HepG2 (cell line): ENCODE measurements around the gene CSNK1D. TPM values are rescaled to one million over a fixed set of nuclear protein-coding genes. Genes with fewer than 3 reads are reported as not detected.

Source experiments
- HMG20A ChIP-seq: IDR thresholded peaks from 2 replicates; pipeline ENCODE4 v1.6.1; 2016; ENCODE audit warnings: borderline replicate concordance
- MEIS2 ChIP-seq: sonication (generic); formaldehyde crosslinking; IDR thresholded peaks from 2 replicates; pipeline ENCODE4 v1.9.0; 2021; ENCODE audit warnings: mild to moderate bottlenecking, missing genetic modification reagents
- YEATS2 ChIP-seq: sonication (generic); formaldehyde crosslinking; IDR thresholded peaks from 2 replicates; pipeline ENCODE4 v1.4.0; 2020; ENCODE audit warnings: missing genetic modification reagents, borderline replicate concordance
- ZC3H4 ChIP-seq: sonication (generic); formaldehyde crosslinking; IDR thresholded peaks from 2 replicates; pipeline ENCODE4 v1.4.0; 2020; ENCODE audit warnings: missing genetic modification reagents, borderline replicate concordance
- ZNF549 ChIP-seq: sonication (generic); formaldehyde crosslinking; IDR thresholded peaks from 2 replicates; pipeline ENCODE4 v1.5.0; 2020; ENCODE audit warnings: missing genetic modification reagents
- ZNF775 ChIP-seq: sonication (generic); formaldehyde crosslinking; IDR thresholded peaks from 2 replicates; pipeline ENCODE4 v1.4.0; 2020; ENCODE audit warnings: missing genetic modification reagents, mild to moderate bottlenecking, moderate library complexity, borderline replicate concordance
- ZNF816 ChIP-seq: sonication (generic); formaldehyde crosslinking; IDR thresholded peaks from 2 replicates; pipeline ENCODE4 v1.8.0; 2022; ENCODE audit warnings: missing genetic modification reagents, mild to moderate bottlenecking, borderline replicate concordance
- polyA plus RNA-seq, 8 experiments: library from polyadenylated mRNA; depleted of rRNA in 3 of 8; stranded (reverse) in 7 of 8; unstranded in 1 of 8; fragments of >200 nt; fragmentation: Illumina TruSeq in 4 of 8; extraction: Trizol in 4 of 8; gene quantifications; 2 replicates each; pipeline versions ENCODE4 v1.2.1 to v1.2.3, GENCODE V29; 2011 to 2016; ENCODE audit warnings: low read depth in 4 of 8, missing spikeins in 1 of 8, mixed read lengths in 1 of 8; ENCODE audit not compliant: insufficient read depth in 1 of 8
- total RNA-seq, 5 experiments: library from RNA; depleted of rRNA; stranded (reverse); fragments of >200 nt; fragmentation: Illumina TruSeq; extraction: Trizol; gene quantifications; 2 replicates each; pipeline ENCODE4 v1.2.3, GENCODE V29; 2016; ENCODE audit warnings: low read depth in 1 of 5
- TF ChIP-seq, protein P1 (sequence below): sonication (generic); formaldehyde crosslinking; IDR thresholded peaks from 2 replicates; pipeline ENCODE4 v1.4.0; 2020; ENCODE audit warnings: mild to moderate bottlenecking, missing genetic modification reagents
- TF ChIP-seq, protein P2 (sequence below): sonication (generic); formaldehyde crosslinking; IDR thresholded peaks from 2 replicates; pipeline ENCODE4 v1.5.1; 2020; ENCODE audit warnings: mild to moderate bottlenecking, missing genetic modification reagents, borderline replicate concordance
- TF ChIP-seq, protein P3 (sequence below): sonication (generic); formaldehyde crosslinking; IDR thresholded peaks from 2 replicates; pipeline ENCODE4 v1.8.0; 2022; ENCODE audit warnings: missing genetic modification reagents, mild to moderate bottlenecking, moderate library complexity, borderline replicate concordance
- TF ChIP-seq, protein P4 (sequence below): sonication (generic); formaldehyde crosslinking; IDR thresholded peaks from 2 replicates; pipeline ENCODE4 v1.5.1; 2020; ENCODE audit warnings: mild to moderate bottlenecking, missing genetic modification reagents, moderate library complexity
- TF ChIP-seq, protein P5 (sequence below): IDR thresholded peaks from 2 replicates; pipeline ENCODE4 v1.6.1; 2016; ENCODE audit warnings: missing compliant biosample characterization, missing genetic modification reagents, borderline replicate concordance

Gene CSNK1D
- total and polyA plus RNA-seq, 2 of the 13 experiments (the other 11 are each of a cell fraction or from before 2014, with no cell fraction given), result 31.5 to 128 TPM

DNA sequence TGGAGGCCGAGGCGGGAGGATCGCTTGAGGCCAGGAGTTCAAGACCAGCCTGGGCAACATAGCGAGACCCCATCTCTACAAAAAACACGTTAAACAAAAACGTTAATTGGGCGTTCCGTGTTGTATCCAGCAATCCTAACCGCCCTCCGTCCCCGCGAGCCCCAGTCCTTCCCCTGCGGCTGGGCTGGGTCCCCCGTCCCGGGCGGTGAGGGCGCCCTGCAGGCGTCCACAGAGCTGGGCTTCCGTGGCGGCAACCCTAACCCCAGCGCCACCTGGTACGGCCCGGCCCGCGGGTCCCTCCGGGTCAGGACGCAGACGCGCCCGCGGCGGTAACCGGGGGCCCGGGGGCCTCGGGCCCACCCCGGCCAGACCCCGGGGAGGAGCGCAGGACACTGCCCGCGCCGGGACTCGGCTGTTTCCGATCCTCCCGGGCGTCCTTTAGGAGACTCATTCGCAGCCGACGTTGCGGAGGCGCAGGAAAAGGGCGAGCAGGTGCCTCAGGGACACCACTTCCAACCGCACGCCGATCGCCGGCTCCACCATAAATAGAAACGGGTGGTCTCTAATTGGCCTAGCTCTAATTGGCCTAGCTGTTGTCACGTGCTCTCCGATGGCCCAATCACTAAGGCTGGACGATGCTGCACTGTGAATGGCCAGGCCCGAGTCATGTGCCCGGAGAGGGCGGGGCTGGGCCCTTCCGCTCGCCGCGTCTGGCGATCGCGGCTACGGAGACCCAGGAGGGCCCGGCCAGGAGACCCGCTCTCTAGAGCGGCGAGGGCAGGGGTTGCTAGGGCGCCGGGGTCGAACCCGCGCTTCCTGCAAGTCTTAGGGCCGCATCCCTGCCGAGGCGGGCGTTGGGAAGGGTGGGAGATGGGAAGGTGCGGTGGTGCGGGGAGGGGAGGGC, 19.0 kb upstream of the CSNK1D start (continued):
- TF ChIP-seq, protein P1, sequence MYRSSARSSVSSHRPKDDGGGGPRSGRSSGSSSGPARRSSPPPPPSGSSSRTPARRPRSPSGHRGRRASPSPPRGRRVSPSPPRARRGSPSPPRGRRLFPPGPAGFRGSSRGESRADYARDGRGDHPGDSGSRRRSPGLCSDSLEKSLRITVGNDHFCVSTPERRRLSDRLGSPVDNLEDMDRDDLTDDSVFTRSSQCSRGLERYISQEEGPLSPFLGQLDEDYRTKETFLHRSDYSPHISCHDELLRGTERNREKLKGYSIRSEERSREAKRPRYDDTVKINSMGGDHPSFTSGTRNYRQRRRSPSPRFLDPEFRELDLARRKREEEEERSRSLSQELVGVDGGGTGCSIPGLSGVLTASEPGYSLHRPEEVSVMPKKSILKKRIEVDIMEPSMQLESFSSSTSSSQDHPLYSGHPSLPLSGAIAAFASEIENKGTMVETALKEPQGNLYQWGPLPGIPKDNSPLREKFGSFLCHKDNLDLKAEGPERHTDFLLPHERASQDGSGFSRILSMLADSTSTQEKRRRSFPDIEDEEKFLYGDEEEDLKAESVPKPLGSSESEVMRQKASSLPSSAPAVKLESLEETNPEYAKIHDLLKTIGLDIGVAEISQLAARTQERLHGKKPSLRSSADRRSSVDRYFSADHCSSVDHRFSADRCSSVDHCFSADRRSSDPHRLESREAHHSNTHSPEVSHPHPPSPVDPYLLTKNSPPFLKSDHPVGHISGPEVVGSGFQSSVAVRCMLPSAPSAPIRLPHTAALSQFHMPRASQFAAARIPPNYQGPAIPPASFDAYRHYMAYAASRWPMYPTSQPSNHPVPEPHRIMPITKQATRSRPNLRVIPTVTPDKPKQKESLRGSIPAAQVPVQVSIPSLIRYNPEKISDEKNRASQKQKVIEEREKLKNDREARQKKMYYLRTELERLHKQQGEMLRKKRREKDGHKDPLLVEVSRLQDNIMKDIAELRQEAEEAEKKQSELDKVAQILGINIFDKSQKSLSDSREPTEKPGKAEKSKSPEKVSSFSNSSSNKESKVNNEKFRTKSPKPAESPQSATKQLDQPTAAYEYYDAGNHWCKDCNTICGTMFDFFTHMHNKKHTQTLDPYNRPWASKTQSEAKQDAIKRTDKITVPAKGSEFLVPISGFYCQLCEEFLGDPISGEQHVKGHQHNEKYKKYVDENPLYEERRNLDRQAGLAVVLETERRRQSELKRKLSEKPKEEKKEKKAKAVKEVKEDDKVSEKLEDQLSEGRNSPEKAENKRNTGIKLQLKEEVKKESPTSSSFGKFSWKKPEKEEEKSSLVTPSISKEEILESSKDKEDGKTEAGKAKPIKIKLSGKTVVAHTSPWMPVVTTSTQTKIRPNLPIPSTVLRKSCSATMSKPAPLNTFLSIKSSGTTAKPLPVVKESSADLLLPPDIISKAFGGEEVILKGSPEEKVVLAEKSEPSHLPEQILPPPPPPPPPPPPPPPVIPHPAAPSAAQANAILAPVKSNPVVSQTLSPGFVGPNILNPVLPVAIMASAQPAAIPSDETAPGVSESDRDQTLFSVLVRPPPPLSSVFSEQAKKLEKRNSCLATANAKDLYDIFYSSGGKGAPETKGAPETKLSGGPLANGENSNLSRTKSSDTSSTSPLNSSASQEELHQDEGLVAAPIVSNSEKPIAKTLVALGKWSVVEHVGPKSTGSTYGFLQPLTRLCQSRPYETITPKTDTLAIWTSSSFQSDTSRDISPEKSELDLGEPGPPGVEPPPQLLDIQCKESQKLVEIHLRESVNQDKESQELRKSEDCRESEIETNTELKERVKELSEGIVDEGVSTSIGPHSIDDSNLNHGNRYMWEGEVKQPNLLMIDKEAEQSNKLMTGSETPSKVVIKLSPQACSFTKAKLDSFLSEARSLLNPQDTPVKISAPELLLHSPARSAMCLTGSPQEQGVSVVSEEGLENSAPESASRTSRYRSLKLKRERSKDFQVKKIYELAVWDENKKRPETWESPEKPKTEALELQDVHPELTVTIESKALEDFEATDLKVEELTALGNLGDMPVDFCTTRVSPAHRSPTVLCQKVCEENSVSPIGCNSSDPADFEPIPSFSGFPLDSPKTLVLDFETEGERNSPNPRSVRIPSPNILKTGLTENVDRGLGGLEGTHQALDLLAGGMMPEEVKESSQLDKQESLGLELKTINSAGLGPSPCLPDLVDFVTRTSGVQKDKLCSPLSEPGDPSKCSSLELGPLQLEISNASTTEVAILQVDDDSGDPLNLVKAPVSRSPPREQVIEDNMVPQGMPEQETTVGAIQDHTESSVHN, result peak; percentile 16; the same call in 1 of the 2 replicates
- TF ChIP-seq, protein P2, sequence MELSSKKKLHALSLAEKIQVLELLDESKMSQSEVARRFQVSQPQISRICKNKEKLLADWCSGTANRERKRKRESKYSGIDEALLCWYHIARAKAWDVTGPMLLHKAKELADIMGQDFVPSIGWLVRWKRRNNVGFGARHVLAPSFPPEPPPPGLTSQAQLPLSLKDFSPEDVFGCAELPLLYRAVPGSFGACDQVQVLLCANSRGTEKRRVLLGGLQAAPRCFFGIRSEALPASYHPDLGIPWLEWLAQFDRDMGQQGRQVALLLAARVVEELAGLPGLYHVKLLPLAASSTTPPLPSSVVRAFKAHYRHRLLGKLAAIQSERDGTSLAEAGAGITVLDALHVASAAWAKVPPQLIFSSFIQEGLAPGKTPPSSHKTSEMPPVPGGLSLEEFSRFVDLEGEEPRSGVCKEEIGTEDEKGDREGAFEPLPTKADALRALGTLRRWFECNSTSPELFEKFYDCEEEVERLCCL (CRISPR knock-in tag), result peak; percentile 84; the same call in 1 of the 2 replicates
- TF ChIP-seq MEIS2 (CRISPR knock-in tag), result peak; percentile 76; the same call in 1 of the 2 replicates
- TF ChIP-seq ZNF549 (CRISPR knock-in tag), result no peak
- TF ChIP-seq, protein P3, sequence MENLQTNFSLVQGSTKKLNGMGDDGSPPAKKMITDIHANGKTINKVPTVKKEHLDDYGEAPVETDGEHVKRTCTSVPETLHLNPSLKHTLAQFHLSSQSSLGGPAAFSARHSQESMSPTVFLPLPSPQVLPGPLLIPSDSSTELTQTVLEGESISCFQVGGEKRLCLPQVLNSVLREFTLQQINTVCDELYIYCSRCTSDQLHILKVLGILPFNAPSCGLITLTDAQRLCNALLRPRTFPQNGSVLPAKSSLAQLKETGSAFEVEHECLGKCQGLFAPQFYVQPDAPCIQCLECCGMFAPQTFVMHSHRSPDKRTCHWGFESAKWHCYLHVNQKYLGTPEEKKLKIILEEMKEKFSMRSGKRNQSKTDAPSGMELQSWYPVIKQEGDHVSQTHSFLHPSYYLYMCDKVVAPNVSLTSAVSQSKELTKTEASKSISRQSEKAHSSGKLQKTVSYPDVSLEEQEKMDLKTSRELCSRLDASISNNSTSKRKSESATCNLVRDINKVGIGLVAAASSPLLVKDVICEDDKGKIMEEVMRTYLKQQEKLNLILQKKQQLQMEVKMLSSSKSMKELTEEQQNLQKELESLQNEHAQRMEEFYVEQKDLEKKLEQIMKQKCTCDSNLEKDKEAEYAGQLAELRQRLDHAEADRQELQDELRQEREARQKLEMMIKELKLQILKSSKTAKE (CRISPR knock-in tag), result peak; percentile 13
- TF ChIP-seq ZNF775 (CRISPR knock-in tag), result 0 out of 2 replicates have a peak, but pooled peaks have one; percentile 82
- TF ChIP-seq ZC3H4 (CRISPR knock-in tag), result no peak
- TF ChIP-seq, protein P4, sequence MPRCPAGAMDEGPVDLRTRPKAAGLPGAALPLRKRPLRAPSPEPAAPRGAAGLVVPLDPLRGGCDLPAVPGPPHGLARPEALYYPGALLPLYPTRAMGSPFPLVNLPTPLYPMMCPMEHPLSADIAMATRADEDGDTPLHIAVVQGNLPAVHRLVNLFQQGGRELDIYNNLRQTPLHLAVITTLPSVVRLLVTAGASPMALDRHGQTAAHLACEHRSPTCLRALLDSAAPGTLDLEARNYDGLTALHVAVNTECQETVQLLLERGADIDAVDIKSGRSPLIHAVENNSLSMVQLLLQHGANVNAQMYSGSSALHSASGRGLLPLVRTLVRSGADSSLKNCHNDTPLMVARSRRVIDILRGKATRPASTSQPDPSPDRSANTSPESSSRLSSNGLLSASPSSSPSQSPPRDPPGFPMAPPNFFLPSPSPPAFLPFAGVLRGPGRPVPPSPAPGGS (CRISPR knock-in tag), result peak; percentile 44; the same call in 1 of the 2 replicates
- 0 out of 2 replicates have a peak, but pooled peaks have one; percentile 67 for TF ChIP-seq ZNF816 (CRISPR knock-in tag)
- peak; percentile 84 for TF ChIP-seq YEATS2 (CRISPR knock-in tag)
- no peak for TF ChIP-seq HMG20A
- TF ChIP-seq, protein P5, sequence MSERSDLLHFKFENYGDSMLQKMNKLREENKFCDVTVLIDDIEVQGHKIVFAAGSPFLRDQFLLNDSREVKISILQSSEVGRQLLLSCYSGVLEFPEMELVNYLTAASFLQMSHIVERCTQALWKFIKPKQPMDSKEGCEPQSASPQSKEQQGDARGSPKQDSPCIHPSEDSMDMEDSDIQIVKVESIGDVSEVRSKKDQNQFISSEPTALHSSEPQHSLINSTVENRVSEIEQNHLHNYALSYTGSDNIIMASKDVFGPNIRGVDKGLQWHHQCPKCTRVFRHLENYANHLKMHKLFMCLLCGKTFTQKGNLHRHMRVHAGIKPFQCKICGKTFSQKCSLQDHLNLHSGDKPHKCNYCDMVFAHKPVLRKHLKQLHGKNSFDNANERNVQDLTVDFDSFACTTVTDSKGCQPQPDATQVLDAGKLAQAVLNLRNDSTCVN (CRISPR knock-in tag), result peak; percentile 70; the same call in 1 of the 2 replicates
